ENCODE measurements around the gene TULP4. TPM values are rescaled to one million over a fixed set of nuclear protein-coding genes. Genes with fewer than 3 reads are reported as not detected.
A peak's percentile ranks its signal among the peaks of the same experiment; 100 is the strongest.

TULP4 gene
- total RNA-seq, 4 donors from 2014 or later = 209 to 459 (median 292) TPM

DNA sequence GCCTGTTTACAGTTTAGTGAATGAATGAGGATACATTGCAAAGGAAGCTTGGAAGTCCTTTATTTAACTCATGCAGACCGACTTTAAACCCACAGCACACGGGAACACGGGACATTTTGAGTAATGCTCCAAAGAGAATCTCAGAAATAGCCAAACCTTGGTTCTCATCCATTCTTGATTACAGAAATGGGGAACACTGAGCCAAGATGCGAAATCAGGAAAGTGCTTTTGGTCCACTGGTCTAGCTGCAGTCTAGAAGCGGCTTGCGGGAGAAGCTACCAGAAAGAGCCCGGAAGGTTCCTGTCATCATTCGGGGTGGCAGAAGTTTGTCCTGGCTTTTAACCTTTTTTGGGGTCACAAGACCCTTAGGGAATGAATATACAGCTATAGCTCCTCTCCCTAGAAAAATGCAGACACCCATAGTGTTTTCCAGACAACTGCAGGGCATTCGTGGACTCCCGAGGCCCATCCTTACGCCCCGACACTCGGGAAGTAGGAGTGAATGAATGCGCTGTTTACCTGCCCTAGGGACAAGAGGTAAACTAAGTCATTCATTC, 247.2 kb downstream of the TULP4 start:
- Histone ChIP-seq H3K27me3 (no peaks in the 10 kb centered on the region), H3K27ac (peak overlapping the region in 2 of 3 donors; percentile 65 to 85), H3K4me1 (peaks cover 12 to 18% of the 10 kb centered on the region in 2 donors), H3K36me3 (no peaks in the 10 kb centered on the region), H3K9me3 (no peaks in the 10 kb centered on the region), H3K4me3 (replicated peaks in 1 of 3) (peak overlapping the region; percentile 61 to 79 (median 68))
- TF ChIP-seq, protein P1, sequence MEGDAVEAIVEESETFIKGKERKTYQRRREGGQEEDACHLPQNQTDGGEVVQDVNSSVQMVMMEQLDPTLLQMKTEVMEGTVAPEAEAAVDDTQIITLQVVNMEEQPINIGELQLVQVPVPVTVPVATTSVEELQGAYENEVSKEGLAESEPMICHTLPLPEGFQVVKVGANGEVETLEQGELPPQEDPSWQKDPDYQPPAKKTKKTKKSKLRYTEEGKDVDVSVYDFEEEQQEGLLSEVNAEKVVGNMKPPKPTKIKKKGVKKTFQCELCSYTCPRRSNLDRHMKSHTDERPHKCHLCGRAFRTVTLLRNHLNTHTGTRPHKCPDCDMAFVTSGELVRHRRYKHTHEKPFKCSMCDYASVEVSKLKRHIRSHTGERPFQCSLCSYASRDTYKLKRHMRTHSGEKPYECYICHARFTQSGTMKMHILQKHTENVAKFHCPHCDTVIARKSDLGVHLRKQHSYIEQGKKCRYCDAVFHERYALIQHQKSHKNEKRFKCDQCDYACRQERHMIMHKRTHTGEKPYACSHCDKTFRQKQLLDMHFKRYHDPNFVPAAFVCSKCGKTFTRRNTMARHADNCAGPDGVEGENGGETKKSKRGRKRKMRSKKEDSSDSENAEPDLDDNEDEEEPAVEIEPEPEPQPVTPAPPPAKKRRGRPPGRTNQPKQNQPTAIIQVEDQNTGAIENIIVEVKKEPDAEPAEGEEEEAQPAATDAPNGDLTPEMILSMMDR (IDR thresholded peaks at IDR 0.05) = no peak
- no peak for TF ChIP-seq POLR2A (IDR thresholded peaks at IDR 0.05)
- intact Hi-C loops (cut with DNase I) = no loop called here
- whole genome bisulfite sequencing, 2 donors = 34 to 43% methylated on average over 14 of the region's 14 CpGs
- DNase-seq = peak in 1 of 2 donors; percentile 7

DNA sequence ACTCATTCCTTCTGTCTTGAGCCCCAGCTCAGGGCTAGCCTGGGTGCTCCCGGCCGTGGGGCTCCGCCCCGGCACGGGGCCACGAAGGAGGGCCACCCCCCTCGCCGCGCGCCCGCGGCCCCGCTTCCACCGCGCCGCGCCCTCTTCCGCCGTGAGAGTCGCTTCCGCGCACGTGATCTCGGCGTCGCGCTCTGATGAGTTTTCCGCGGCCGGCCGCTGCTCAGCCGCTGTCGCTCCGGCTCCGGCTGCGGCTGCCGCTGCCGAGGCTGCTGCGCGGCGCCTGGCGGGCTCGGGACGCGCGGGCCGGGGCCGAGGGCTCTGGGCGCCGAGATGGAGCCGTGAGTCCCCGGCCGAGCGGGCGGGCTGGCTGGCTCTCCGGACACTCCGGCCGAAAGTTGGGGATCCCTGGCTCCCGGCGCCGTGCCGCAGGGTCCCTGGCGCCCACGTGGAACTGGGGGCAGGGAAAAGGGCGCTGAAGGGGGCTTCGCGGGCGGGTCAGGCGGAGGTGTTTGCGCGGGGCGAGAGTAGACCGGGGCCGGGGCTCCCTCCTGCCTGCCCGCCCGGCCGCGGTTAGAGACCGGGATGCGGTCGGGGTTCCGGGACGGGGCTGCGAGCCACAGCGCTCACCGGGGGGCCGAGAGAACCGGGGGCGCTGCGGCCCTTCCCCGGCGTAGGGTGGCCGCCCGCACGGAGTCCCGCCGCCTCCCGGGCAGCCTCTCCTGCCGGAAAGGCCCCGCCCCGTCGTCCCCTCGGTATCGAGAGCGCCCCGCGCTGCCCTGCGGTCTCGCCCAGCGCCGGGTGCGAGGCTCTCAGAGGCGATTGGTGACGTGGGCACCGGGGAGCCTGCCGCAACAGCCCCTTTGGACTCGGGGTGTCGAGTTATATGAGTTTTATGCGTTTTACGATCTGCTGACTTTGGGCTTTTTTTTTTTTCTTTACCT, 247.9 kb downstream of the TULP4 start, which contains the start of gene TMEM181:
Gene TMEM181, plus strand, starts transcription at position 197 of the 941 bp plus-strand sequence. Its CDS starts 134 bp downstream, at position 331.
- no peaks in the 10 kb centered on the region for H3K27me3 ChIP-seq
- 0 to 1% methylated on average over 23 to 44 of the region's 120 CpGs for WGBS, 2 donors
- H3K4me1 ChIP-seq = peaks cover 12 to 18% of the 10 kb centered on the region in 2 donors
- peak within 1 kb of the TSS; percentile 61 to 79 (median 68) for H3K4me3 ChIP-seq (replicated peaks in 1 of 3)
- intact Hi-C loops (cut with DNase I) = no loop called here
- peak; percentile 2 to 73 for TF ChIP-seq POLR2A (IDR thresholded peaks at IDR 0.05)
- TF ChIP-seq, protein P1 (IDR thresholded peaks at IDR 0.05) = peak in 1 of 6 experiments; percentile 2
- no peaks in the 10 kb centered on the region for H3K36me3 ChIP-seq
- H3K27ac ChIP-seq = peak within 1 kb of the TSS; percentile 78 to 85 (median 85)
- peak; percentile 81 to 83 for DNase-seq
- no peaks in the 10 kb centered on the region for H3K9me3 ChIP-seq

DNA sequence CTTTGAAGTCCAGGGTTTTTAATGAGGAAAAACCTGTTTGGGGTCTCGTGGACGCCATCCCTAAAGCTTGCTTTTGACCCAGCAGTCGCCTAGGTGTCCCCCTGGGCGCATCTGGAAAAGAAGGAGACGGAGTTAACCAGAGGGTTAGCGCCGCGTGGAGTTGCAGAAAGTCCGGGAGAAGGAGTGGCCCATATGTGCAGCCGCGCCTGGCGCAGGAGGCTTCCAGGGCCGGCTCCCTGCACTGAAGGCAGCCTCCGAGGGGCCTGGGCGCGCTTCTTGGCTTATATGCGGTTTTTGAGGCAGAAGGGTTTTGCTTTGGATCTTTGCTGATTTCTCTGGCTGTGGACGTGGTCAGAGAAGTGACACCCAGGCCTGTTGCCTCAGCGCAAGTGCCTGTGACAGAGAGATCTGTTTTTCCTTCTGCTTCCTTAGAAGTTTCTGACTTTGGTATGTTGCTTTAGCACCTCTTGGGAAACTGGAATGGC, 248.6 kb downstream of the TULP4 start:
- H3K9me3 ChIP-seq = no peaks in the 10 kb centered on the region
- H3K4me3 ChIP-seq (replicated peaks in 1 of 3) = peak overlapping the region; percentile 61 to 79 (median 68)
- intact Hi-C loops (cut with DNase I) = no loop called here
- H3K27me3 ChIP-seq = no peaks in the 10 kb centered on the region
- TF ChIP-seq, protein P1 (IDR thresholded peaks at IDR 0.05) = no peak
- TF ChIP-seq POLR2A (IDR thresholded peaks at IDR 0.05) = peak in 1 of 2 donors; percentile 6
- DNase-seq = peak; percentile 32 to 45
- 5 to 6% methylated on average over 8 to 15 of the region's 19 CpGs for WGBS, 2 donors
- no peaks in the 10 kb centered on the region for H3K36me3 ChIP-seq
- peaks cover 12 to 18% of the 10 kb centered on the region in 2 donors for H3K4me1 ChIP-seq
- peak overlapping the region in 2 of 3 donors; percentile 85 for H3K27ac ChIP-seq

Small RNA genes within 50 kb of the gene (small RNA-seq; reads per million reads assigned to genes)
- gene RN7SL173P = not detected

Other genes starting within 250 kb of the TULP4 start
- gene SERAC1, start 144.2 kb upstream of the TULP4 start, total RNA-seq = 10 to 100 TPM; 14.9 to 17.6 (median 17.0) TPM
- gene GTF2H5, start 144.1 kb upstream of the TULP4 start, total RNA-seq = 1 to 10 TPM; 2.7 to 5.1 (median 4.5) TPM
- 10 to 100 TPM; 16.7 to 28.1 (median 21.2) TPM for gene TMEM181, start 247.6 kb downstream of the TULP4 start, total RNA-seq

All from thyroid gland (tissue), 4 donors.